Mesodermal cell (in vitro differentiated cells): ENCODE measurements around the gene FHIT.

Experiments
- H3K27ac ChIP-seq: 2 replicates; pipeline ENCODE4 v1.7.0; 2013; ENCODE audit warnings: mild to moderate bottlenecking, low read depth, low read length, moderate library complexity; ENCODE audit not compliant: severe bottlenecking
- H3K36me3 ChIP-seq: 2 replicates; pipeline ENCODE4 v1.7.1; 2013; ENCODE audit warnings: mild to moderate bottlenecking, low read length, moderate library complexity; ENCODE audit not compliant: control insufficient read depth, insufficient read depth
- H3K4me1 ChIP-seq: one replicate; pipeline ENCODE4 v1.7.1; 2013; ENCODE audit warnings: mild to moderate bottlenecking, low read length; ENCODE audit not compliant: insufficient read depth, control insufficient read depth, poor library complexity, severe bottlenecking
- H3K4me3 ChIP-seq: 2 replicates; pipeline ENCODE4 v1.7.0; 2013; ENCODE audit warnings: low read length, control low read depth, mild to moderate bottlenecking; ENCODE audit not compliant: insufficient read depth, poor library complexity, severe bottlenecking; ENCODE audit errors: extremely low read depth
- H3K9me3 ChIP-seq: 2 replicates; pipeline ENCODE4 v1.7.1; 2013; ENCODE audit warnings: mild to moderate bottlenecking, low read length, moderate library complexity; ENCODE audit not compliant: control insufficient read depth
- WGBS, 2 experiments: methylation state at CpG; one replicate each; pipeline ENCODE4 v1.1.5; 2013; ENCODE audit warnings: missing lambda C conversion rate in 2 of 2; ENCODE audit not compliant: insufficient coverage in 2 of 2; 5-methylcytosine and 5-hydroxymethylcytosine counted together

Gene FHIT

GRCh38 chr3:60033901-60034453 lies 1217.3 kb downstream of the FHIT start:
- no peaks in the 10 kb centered on the region for H3K9me3 ChIP-seq
- H3K4me3 ChIP-seq = no peak overlapping the region
- H3K4me1 ChIP-seq = no peaks in the 10 kb centered on the region
- WGBS, 2 experiments = no CpG with 5 or more reads among the region's 3 CpGs
- H3K27ac ChIP-seq = no peak overlapping the region
- H3K36me3 ChIP-seq = no peaks in the 10 kb centered on the region

GRCh38 chr3:60030982-60031381 lies 1220.3 kb downstream of the FHIT start:
- no peak overlapping the region for H3K27ac ChIP-seq
- WGBS, 2 experiments = 100% methylated on average over 1 of the region's 1 CpG
- no peaks in the 10 kb centered on the region for H3K36me3 ChIP-seq
- H3K9me3 ChIP-seq = no peaks in the 10 kb centered on the region
- no peak overlapping the region for H3K4me3 ChIP-seq
- no peaks in the 10 kb centered on the region for H3K4me1 ChIP-seq

GRCh38 chr3:60028233-60028632 lies 1223.0 kb downstream of the FHIT start:
- 33 to 71% methylated on average over 1 to 2 of the region's 2 CpGs for WGBS, 2 experiments
- H3K27ac ChIP-seq = no peak overlapping the region
- H3K4me3 ChIP-seq = no peak overlapping the region
- H3K9me3 ChIP-seq = no peaks in the 10 kb centered on the region
- no peaks in the 10 kb centered on the region for H3K36me3 ChIP-seq
- H3K4me1 ChIP-seq = peaks cover 2% of the 10 kb centered on the region

- no peak overlapping the region for H3K27ac ChIP-seq
- H3K4me3 ChIP-seq = no peak overlapping the region
- no peaks in the 10 kb centered on the region for H3K9me3 ChIP-seq
- peaks cover 2% of the 10 kb centered on the region for H3K4me1 ChIP-seq
- no peaks in the 10 kb centered on the region for H3K36me3 ChIP-seq
- 90 to 100% methylated on average over 2 to 5 of the region's 7 CpGs for WGBS, 2 experiments
Measured at GRCh38 chr3:60027335-60027734, 1223.9 kb downstream of the FHIT start.

- no peaks in the 10 kb centered on the region for H3K9me3 ChIP-seq
- peaks cover 2% of the 10 kb centered on the region for H3K4me1 ChIP-seq
- no peak overlapping the region for H3K27ac ChIP-seq
- no peaks in the 10 kb centered on the region for H3K36me3 ChIP-seq
- no peak overlapping the region for H3K4me3 ChIP-seq
- WGBS, 2 experiments = 80 to 100% methylated on average over 1 to 3 of the region's 3 CpGs
Measured at GRCh38 chr3:60025096-60026050, 1225.9 kb downstream of the FHIT start.

- WGBS, 2 experiments = 94 to 100% methylated on average over 1 of the region's 2 CpGs
- Histone ChIP-seq H3K4me3 (no peak overlapping the region), H3K9me3 (no peaks in the 10 kb centered on the region), H3K27ac (no peak overlapping the region), H3K36me3 (no peaks in the 10 kb centered on the region), H3K4me1 (peaks cover 2% of the 10 kb centered on the region)
Measured at GRCh38 chr3:60024400-60024799, 1226.9 kb downstream of the FHIT start.

GRCh38 chr3:60023189-60023588 lies 1228.1 kb downstream of the FHIT start:
- Histone ChIP-seq H3K27ac (no peak overlapping the region), H3K4me3 (no peak overlapping the region), H3K36me3 (no peaks in the 10 kb centered on the region)

GRCh38 chr3:60017631-60018030 lies 1233.6 kb downstream of the FHIT start:
- Histone ChIP-seq H3K4me1 (no peaks in the 10 kb centered on the region), H3K36me3 (no peaks in the 10 kb centered on the region), H3K4me3 (no peak overlapping the region), H3K27ac (no peak overlapping the region), H3K9me3 (no peaks in the 10 kb centered on the region)
- no CpG with 5 or more reads among the region's 2 CpGs for WGBS, 2 experiments

More at GRCh38 chr3:60023189-60023588, 1228.1 kb downstream of the FHIT start:
- Histone ChIP-seq H3K4me1 (peaks cover 2% of the 10 kb centered on the region), H3K9me3 (no peaks in the 10 kb centered on the region)

- Histone ChIP-seq H3K4me1 (no peaks in the 10 kb centered on the region), H3K4me3 (no peak overlapping the region), H3K9me3 (no peaks in the 10 kb centered on the region), H3K27ac (no peak overlapping the region), H3K36me3 (no peaks in the 10 kb centered on the region)
- 89 to 100% methylated on average over 1 to 4 of the region's 6 CpGs for WGBS, 2 experiments
Measured at GRCh38 chr3:60015032-60015705, 1236.1 kb downstream of the FHIT start.

- Histone ChIP-seq H3K9me3 (no peaks in the 10 kb centered on the region), H3K4me3 (no peak overlapping the region), H3K27ac (no peak overlapping the region), H3K4me1 (no peaks in the 10 kb centered on the region), H3K36me3 (no peaks in the 10 kb centered on the region)
- 92% methylated on average over 1 of the region's 1 CpG; no CpG with 5 or more reads in 1 of the 2 experiments for WGBS, 2 experiments
Measured at GRCh38 chr3:60013241-60013640, 1238.0 kb downstream of the FHIT start.
